ENCODE data around the gene EIF2AK3.

The EIF2AK3 gene

DNA sequence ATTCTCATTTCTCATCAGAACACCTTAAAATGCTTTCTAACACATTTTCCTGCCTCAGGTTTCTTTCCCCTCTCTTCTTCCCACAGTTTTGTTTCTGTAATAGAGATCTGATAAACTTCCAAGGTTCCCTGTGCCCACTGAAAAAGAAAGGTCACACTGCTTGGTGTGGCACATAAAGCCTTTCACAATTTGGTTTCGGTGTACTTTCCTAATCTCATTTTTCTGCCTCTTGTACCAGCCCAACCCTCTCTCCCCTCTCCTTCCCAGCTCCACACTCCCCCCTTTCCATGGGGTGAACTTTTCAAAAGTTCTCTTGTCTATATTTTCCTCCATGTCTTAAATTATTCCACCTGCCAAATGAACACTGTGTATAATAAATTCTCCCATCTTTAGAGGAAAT is 7.2 kb downstream of the EIF2AK3 start:
- no peak overlapping the region for H3K4me3 ChIP-seq (ENCODE audit: low read length in 2 of 2)
- no peaks in the 10 kb centered on the region for H3K27me3 ChIP-seq (ENCODE audit: control insufficient read depth in 1 of 2, insufficient read depth in 2 of 2, low read length in 2 of 2)
- no peak overlapping the region for H3K27ac ChIP-seq (ENCODE audit: low read length)
- no peaks in the 10 kb centered on the region for H3K9me3 ChIP-seq (ENCODE audit: control insufficient read depth in 2 of 2, low read length in 2 of 2)
- peaks cover 6% of the 10 kb centered on the region for H3K4me1 ChIP-seq (ENCODE audit: control insufficient read depth, insufficient read depth, low read length)
- H3K36me3 ChIP-seq (ENCODE audit: control insufficient read depth in 2 of 2, insufficient read depth in 2 of 2, low read length in 2 of 2), result no peaks in the 10 kb centered on the region
- H3K9ac ChIP-seq (ENCODE audit: low read length in 2 of 2), result no peak overlapping the region

DNA sequence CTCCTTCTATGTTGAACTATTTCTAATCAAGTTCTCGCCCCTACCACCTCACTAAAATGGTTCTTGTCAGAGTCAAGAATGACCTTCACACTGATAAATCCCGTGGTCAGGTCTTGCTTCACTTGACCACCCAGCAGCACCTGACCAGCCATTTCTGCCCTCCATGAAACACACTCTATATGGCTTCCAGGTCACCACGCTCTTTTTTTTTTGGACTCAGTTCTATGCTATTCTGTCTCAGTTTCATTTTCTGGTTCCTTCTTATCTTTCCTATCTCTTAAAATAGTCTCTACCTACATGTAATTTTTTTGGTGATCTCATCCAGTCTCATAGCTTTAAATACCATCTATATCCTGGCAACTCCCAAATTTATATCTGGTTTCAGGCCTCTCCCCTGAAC is 11.4 kb downstream of the EIF2AK3 start:
- Histone ChIP-seq H3K4me3 (ENCODE audit: low read length in 2 of 2) (no peak overlapping the region), H3K9ac (ENCODE audit: low read length in 2 of 2) (no peak overlapping the region), H3K9me3 (ENCODE audit: control insufficient read depth in 2 of 2, low read length in 2 of 2) (no peaks in the 10 kb centered on the region), H3K27ac (ENCODE audit: low read length) (no peak overlapping the region), H3K4me1 (ENCODE audit: control insufficient read depth, insufficient read depth, low read length) (no peaks in the 10 kb centered on the region), H3K36me3 (ENCODE audit: control insufficient read depth in 2 of 2, insufficient read depth in 2 of 2, low read length in 2 of 2) (no peaks in the 10 kb centered on the region), H3K27me3 (ENCODE audit: control insufficient read depth in 1 of 2, insufficient read depth in 2 of 2, low read length in 2 of 2) (no peaks in the 10 kb centered on the region)

DNA sequence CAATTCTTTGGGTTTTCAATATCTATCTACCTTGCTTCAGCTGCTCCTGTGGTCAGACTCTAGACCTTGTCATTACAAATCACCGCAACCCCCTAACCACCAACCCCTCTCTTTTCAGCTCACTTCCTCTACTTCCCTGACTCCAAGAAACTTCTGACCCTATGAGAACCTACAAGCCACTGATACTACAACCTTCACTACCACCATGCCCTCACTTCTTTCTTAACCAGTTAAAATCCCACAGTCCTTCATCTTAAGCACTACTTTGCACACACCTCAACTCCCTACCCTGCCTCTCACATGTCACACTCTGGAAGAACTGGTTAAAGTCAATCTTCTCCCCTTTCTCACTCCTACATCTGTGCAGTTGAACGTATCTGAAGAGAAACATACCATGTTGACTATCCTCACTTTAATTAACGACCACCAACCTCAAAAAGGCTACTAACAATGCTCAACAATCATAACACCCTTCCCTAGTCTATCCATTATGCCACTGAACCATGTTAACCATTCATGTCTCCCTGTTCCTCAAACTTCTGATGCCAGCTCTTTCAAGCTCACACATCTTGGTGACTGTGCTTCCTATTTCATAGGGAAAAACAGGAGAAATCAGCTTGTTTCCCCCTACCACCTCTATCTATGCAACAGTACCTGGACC is 12.6 kb downstream of the EIF2AK3 start:
- Histone ChIP-seq H3K4me1 (ENCODE audit: control insufficient read depth, insufficient read depth, low read length) (no peaks in the 10 kb centered on the region), H3K36me3 (ENCODE audit: control insufficient read depth in 2 of 2, insufficient read depth in 2 of 2, low read length in 2 of 2) (no peaks in the 10 kb centered on the region), H3K9ac (ENCODE audit: low read length in 2 of 2) (no peak overlapping the region), H3K9me3 (ENCODE audit: control insufficient read depth in 2 of 2, low read length in 2 of 2) (no peaks in the 10 kb centered on the region), H3K27ac (ENCODE audit: low read length) (no peak overlapping the region), H3K27me3 (ENCODE audit: control insufficient read depth in 1 of 2, insufficient read depth in 2 of 2, low read length in 2 of 2) (no peaks in the 10 kb centered on the region), H3K4me3 (ENCODE audit: low read length in 2 of 2) (no peak overlapping the region)

DNA sequence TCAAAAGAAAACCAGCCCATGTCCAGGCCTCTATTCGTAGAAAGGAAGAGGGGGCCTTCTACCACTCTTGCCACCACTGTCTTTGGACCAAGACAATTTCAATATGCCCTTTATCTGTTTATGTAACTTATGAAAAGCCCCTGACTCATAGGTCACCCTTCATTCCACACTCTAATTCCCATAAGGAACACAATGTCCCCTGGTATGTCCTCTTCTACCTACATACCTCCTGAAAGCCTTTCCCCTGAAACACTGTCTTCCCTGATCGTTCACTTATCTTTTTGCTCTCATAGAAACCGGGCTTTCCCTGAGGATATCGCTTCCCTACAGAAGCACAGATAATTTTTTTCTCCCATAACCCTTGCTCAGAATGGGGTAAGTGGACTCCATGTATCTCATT is 13.3 kb downstream of the EIF2AK3 start:
- Histone ChIP-seq H3K9me3 (ENCODE audit: control insufficient read depth in 2 of 2, low read length in 2 of 2) (no peaks in the 10 kb centered on the region), H3K4me1 (ENCODE audit: control insufficient read depth, insufficient read depth, low read length) (no peaks in the 10 kb centered on the region), H3K9ac (ENCODE audit: low read length in 2 of 2) (no peak overlapping the region), H3K36me3 (ENCODE audit: control insufficient read depth in 2 of 2, insufficient read depth in 2 of 2, low read length in 2 of 2) (no peaks in the 10 kb centered on the region), H3K27me3 (ENCODE audit: control insufficient read depth in 1 of 2, insufficient read depth in 2 of 2, low read length in 2 of 2) (no peaks in the 10 kb centered on the region), H3K27ac (ENCODE audit: low read length) (no peak overlapping the region), H3K4me3 (ENCODE audit: low read length in 2 of 2) (no peak overlapping the region)

GRCh38 chr2:88608184-88608583 is 19.1 kb downstream of the EIF2AK3 start:
- no peaks in the 10 kb centered on the region for H3K4me1 ChIP-seq (ENCODE audit: control insufficient read depth, insufficient read depth, low read length)
- H3K27ac ChIP-seq (ENCODE audit: low read length), result no peak overlapping the region
- no peaks in the 10 kb centered on the region for H3K9me3 ChIP-seq (ENCODE audit: control insufficient read depth in 2 of 2, low read length in 2 of 2)
- no peaks in the 10 kb centered on the region for H3K36me3 ChIP-seq (ENCODE audit: control insufficient read depth in 2 of 2, insufficient read depth in 2 of 2, low read length in 2 of 2)
- H3K9ac ChIP-seq (ENCODE audit: low read length in 2 of 2), result no peak overlapping the region
- no peak overlapping the region for H3K4me3 ChIP-seq (ENCODE audit: low read length in 2 of 2)
- H3K27me3 ChIP-seq (ENCODE audit: control insufficient read depth in 1 of 2, insufficient read depth in 2 of 2, low read length in 2 of 2), result no peaks in the 10 kb centered on the region

GRCh38 chr2:88607416-88607815 is 19.8 kb downstream of the EIF2AK3 start:
- Histone ChIP-seq H3K27ac (ENCODE audit: low read length) (no peak overlapping the region), H3K9ac (ENCODE audit: low read length in 2 of 2) (no peak overlapping the region), H3K9me3 (ENCODE audit: control insufficient read depth in 2 of 2, low read length in 2 of 2) (no peaks in the 10 kb centered on the region), H3K27me3 (ENCODE audit: control insufficient read depth in 1 of 2, insufficient read depth in 2 of 2, low read length in 2 of 2) (no peaks in the 10 kb centered on the region), H3K4me3 (ENCODE audit: low read length in 2 of 2) (no peak overlapping the region), H3K4me1 (ENCODE audit: control insufficient read depth, insufficient read depth, low read length) (no peaks in the 10 kb centered on the region), H3K36me3 (ENCODE audit: control insufficient read depth in 2 of 2, insufficient read depth in 2 of 2, low read length in 2 of 2) (no peaks in the 10 kb centered on the region)

GRCh38 chr2:88606371-88607030 is 20.8 kb downstream of the EIF2AK3 start:
- H3K9ac ChIP-seq (ENCODE audit: low read length in 2 of 2), result no peak overlapping the region
- no peak overlapping the region for H3K27ac ChIP-seq (ENCODE audit: low read length)
- H3K4me1 ChIP-seq (ENCODE audit: control insufficient read depth, insufficient read depth, low read length), result no peaks in the 10 kb centered on the region
- H3K9me3 ChIP-seq (ENCODE audit: control insufficient read depth in 2 of 2, low read length in 2 of 2), result no peaks in the 10 kb centered on the region
- no peaks in the 10 kb centered on the region for H3K27me3 ChIP-seq (ENCODE audit: control insufficient read depth in 1 of 2, insufficient read depth in 2 of 2, low read length in 2 of 2)
- no peak overlapping the region for H3K4me3 ChIP-seq (ENCODE audit: low read length in 2 of 2)
- no peaks in the 10 kb centered on the region for H3K36me3 ChIP-seq (ENCODE audit: control insufficient read depth in 2 of 2, insufficient read depth in 2 of 2, low read length in 2 of 2)

- Histone ChIP-seq H3K36me3 (ENCODE audit: control insufficient read depth in 2 of 2, insufficient read depth in 2 of 2, low read length in 2 of 2) (no peaks in the 10 kb centered on the region), H3K4me1 (ENCODE audit: control insufficient read depth, insufficient read depth, low read length) (peaks cover 4% of the 10 kb centered on the region), H3K27ac (ENCODE audit: low read length) (no peak overlapping the region)
Measured at GRCh38 chr2:88603146-88603545, 24.1 kb downstream of the EIF2AK3 start.

DNA sequence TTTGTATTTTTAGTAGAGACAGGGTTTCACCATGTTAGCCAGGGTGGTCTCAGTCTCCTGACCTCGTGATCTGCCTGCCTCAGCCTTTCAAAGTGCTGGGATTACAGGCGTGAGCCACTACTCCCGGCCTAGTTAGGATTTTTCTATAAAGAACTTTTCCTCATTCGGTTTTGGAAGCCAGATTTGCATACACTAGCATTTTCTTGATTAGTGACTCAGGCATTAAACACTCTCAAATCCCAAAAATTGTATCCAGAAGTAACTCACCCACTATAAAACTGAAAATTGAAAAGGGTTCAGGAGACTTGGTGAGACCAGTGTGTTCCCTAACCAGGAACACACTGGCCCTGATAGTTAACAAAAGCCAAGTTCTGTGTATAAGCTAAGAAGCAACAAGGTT is 25.2 kb downstream of the EIF2AK3 start:
- Histone ChIP-seq H3K9ac (ENCODE audit: low read length in 2 of 2) (no peak overlapping the region), H3K9me3 (ENCODE audit: control insufficient read depth in 2 of 2, low read length in 2 of 2) (no peaks in the 10 kb centered on the region), H3K27me3 (ENCODE audit: control insufficient read depth in 1 of 2, insufficient read depth in 2 of 2, low read length in 2 of 2) (no peaks in the 10 kb centered on the region), H3K36me3 (ENCODE audit: control insufficient read depth in 2 of 2, insufficient read depth in 2 of 2, low read length in 2 of 2) (no peaks in the 10 kb centered on the region), H3K4me1 (ENCODE audit: control insufficient read depth, insufficient read depth, low read length) (peaks cover 4% of the 10 kb centered on the region), H3K4me3 (ENCODE audit: low read length in 2 of 2) (no peak overlapping the region), H3K27ac (ENCODE audit: low read length) (no peak overlapping the region)

More at GRCh38 chr2:88603146-88603545, 24.1 kb downstream of the EIF2AK3 start:
- Histone ChIP-seq H3K9ac (ENCODE audit: low read length in 2 of 2) (no peak overlapping the region), H3K9me3 (ENCODE audit: control insufficient read depth in 2 of 2, low read length in 2 of 2) (no peaks in the 10 kb centered on the region), H3K27me3 (ENCODE audit: control insufficient read depth in 1 of 2, insufficient read depth in 2 of 2, low read length in 2 of 2) (no peaks in the 10 kb centered on the region), H3K4me3 (ENCODE audit: low read length in 2 of 2) (no peak overlapping the region)

GRCh38 chr2:88601286-88601685 is 26.0 kb downstream of the EIF2AK3 start:
- no peaks in the 10 kb centered on the region for H3K9me3 ChIP-seq (ENCODE audit: control insufficient read depth in 2 of 2, low read length in 2 of 2)
- H3K36me3 ChIP-seq (ENCODE audit: control insufficient read depth in 2 of 2, insufficient read depth in 2 of 2, low read length in 2 of 2), result no peaks in the 10 kb centered on the region
- no peaks in the 10 kb centered on the region for H3K27me3 ChIP-seq (ENCODE audit: control insufficient read depth in 1 of 2, insufficient read depth in 2 of 2, low read length in 2 of 2)
- no peak overlapping the region for H3K9ac ChIP-seq (ENCODE audit: low read length in 2 of 2)
- peaks cover 4% of the 10 kb centered on the region for H3K4me1 ChIP-seq (ENCODE audit: control insufficient read depth, insufficient read depth, low read length)
- H3K4me3 ChIP-seq (ENCODE audit: low read length in 2 of 2), result no peak overlapping the region
- no peak overlapping the region for H3K27ac ChIP-seq (ENCODE audit: low read length)

DNA sequence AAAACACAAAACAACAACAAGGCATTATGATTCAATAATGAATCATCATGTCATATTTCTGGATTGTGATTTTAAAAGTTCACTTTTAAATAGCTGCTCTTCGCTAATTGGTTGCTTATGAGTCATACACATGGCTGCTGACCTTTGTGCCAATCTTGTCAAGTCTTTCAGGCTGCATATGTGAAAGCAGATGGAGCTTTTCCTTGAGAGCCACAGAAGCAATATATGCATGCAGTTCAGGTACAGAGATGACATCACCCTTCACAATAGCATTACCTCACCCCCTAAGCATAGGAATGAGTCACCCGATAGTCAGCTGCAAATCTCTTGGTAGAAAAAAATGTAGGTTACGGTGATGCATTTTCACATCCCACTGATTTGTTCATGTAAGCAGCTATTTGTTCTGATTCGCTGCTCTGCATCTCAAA is 27.2 kb downstream of the EIF2AK3 start:
- Histone ChIP-seq H3K27me3 (ENCODE audit: control insufficient read depth in 1 of 2, insufficient read depth in 2 of 2, low read length in 2 of 2) (no peaks in the 10 kb centered on the region), H3K9ac (ENCODE audit: low read length in 2 of 2) (no peak overlapping the region), H3K9me3 (ENCODE audit: control insufficient read depth in 2 of 2, low read length in 2 of 2) (no peaks in the 10 kb centered on the region), H3K4me3 (ENCODE audit: low read length in 2 of 2) (no peak overlapping the region), H3K27ac (ENCODE audit: low read length) (no peak overlapping the region), H3K4me1 (ENCODE audit: control insufficient read depth, insufficient read depth, low read length) (peaks cover 4% of the 10 kb centered on the region), H3K36me3 (ENCODE audit: control insufficient read depth in 2 of 2, insufficient read depth in 2 of 2, low read length in 2 of 2) (no peaks in the 10 kb centered on the region)

Measured in stomach smooth muscle (tissue), 2 donors.